ENCODE data around the gene VGF. TPM values are rescaled to one million over a fixed set of nuclear protein-coding genes. Genes with fewer than 3 reads are reported as not detected.
"Not testable (repeated sequence)": the region's sequence is repeated elsewhere in the genome, so short reads cannot be mapped to it uniquely, and the experiment has no call there.

Gene VGF
- total RNA-seq, 2 donors from 2014 or later, result 0.90 to 3.1 TPM

GRCh38 chr7:101207459-101207858 is 42.1 kb upstream of the VGF start:
- Histone ChIP-seq H3K27ac (no peak overlapping the region), H3K4me3 (no peak overlapping the region), H3K27me3 (no peaks in the 10 kb centered on the region), H3K36me3 (no peaks in the 10 kb centered on the region), H3K9ac (ENCODE audit: low read depth in 2 of 2, low read length in 2 of 2) (no peak overlapping the region), H3K4me1 (no peaks in the 10 kb centered on the region), H3K9me3 (no peaks in the 10 kb centered on the region)
- TF ChIP-seq CTCF (IDR thresholded peaks at IDR 0.05), result no peak
- intact Hi-C loops (cut with DNase I), result no loop called here
- no peak for DNase-seq

- H3K9me3 ChIP-seq, result no peaks in the 10 kb centered on the region
- H3K27ac ChIP-seq, result no peak overlapping the region
- no peak overlapping the region for H3K9ac ChIP-seq (ENCODE audit: low read depth in 2 of 2, low read length in 2 of 2)
- intact Hi-C loops (cut with DNase I), result no loop called here
- no peaks in the 10 kb centered on the region for H3K36me3 ChIP-seq
- no peak for DNase-seq
- no peak for TF ChIP-seq CTCF (IDR thresholded peaks at IDR 0.05)
- no peaks in the 10 kb centered on the region for H3K4me1 ChIP-seq
- peaks cover 6% of the 10 kb centered on the region for H3K27me3 ChIP-seq
- H3K4me3 ChIP-seq, result no peak overlapping the region
These were observed 41.3 kb upstream of the VGF start for GRCh38 chr7:101206665-101207042.

- no peak for DNase-seq
- intact Hi-C loops (cut with DNase I), result no loop called here
- Histone ChIP-seq H3K9me3 (no peaks in the 10 kb centered on the region), H3K4me1 (no peaks in the 10 kb centered on the region), H3K36me3 (no peaks in the 10 kb centered on the region), H3K27ac (no peak overlapping the region), H3K4me3 (no peak overlapping the region), H3K9ac (ENCODE audit: low read depth in 2 of 2, low read length in 2 of 2) (no peak overlapping the region), H3K27me3 (peaks cover 8% of the 10 kb centered on the region)
- TF ChIP-seq CTCF (IDR thresholded peaks at IDR 0.05), result no peak
These were observed 40.7 kb upstream of the VGF start for GRCh38 chr7:101205901-101206664.

- H3K9me3 ChIP-seq; DNase-seq; intact Hi-C loops (cut with DNase I); H3K27ac ChIP-seq; H3K4me3 ChIP-seq; H3K9ac ChIP-seq (ENCODE audit: low read depth in 2 of 2, low read length in 2 of 2); H3K36me3 ChIP-seq; H3K27me3 ChIP-seq; H3K4me1 ChIP-seq: not testable (repeated sequence)
These were observed 38.7 kb upstream of the VGF start for GRCh38 chr7:101203740-101204738.

- peak overlapping the region in 1 of 2 donors; percentile 35 for H3K9ac ChIP-seq (ENCODE audit: low read depth in 2 of 2, low read length in 2 of 2)
These were observed 37.2 kb upstream of the VGF start for GRCh38 chr7:101202603-101202918.

More at GRCh38 chr7:101202603-101202918, 37.2 kb upstream of the VGF start:
- intact Hi-C loops (cut with DNase I), result no loop called here
- Histone ChIP-seq H3K27ac (no peak overlapping the region), H3K4me3 (no peak overlapping the region), H3K4me1 (no peaks in the 10 kb centered on the region), H3K9me3 (no peaks in the 10 kb centered on the region), H3K36me3 (no peaks in the 10 kb centered on the region), H3K27me3 (peaks cover 8% of the 10 kb centered on the region)
- DNase-seq, result no peak
- TF ChIP-seq CTCF (IDR thresholded peaks at IDR 0.05), result no peak
